ENCODE data around the gene ARMC9. TPM values are rescaled to one million over a fixed set of nuclear protein-coding genes. Genes with fewer than 3 reads are reported as not detected.
A peak's percentile ranks its signal among the peaks of the same experiment; 100 is the strongest.

ARMC9 gene
- total RNA-seq, 1 experiment from 2014 or later, result 14.9 TPM

- CTCF ChIA-PET, result no interaction called here
- Histone ChIP-seq H3K4me3 (ENCODE audit: low read depth, low read length, poor library complexity, severe bottlenecking) (no peak overlapping the region), H3K9me3 (ENCODE audit: low read depth, low read length, poor library complexity, severe bottlenecking) (no peaks in the 10 kb centered on the region), H3K4me1 (ENCODE audit: insufficient read depth, low read length, poor library complexity, severe bottlenecking) (no peaks in the 10 kb centered on the region), H3K27me3 (replicated peaks; ENCODE audit: insufficient read depth, low read depth, low read length, poor library complexity) (no peaks in the 10 kb centered on the region), H3K36me3 (ENCODE audit: insufficient read depth, low read length, poor library complexity, severe bottlenecking) (no peaks in the 10 kb centered on the region), H3K27ac (ENCODE audit: low read depth, low read length, poor library complexity, severe bottlenecking) (no peak overlapping the region)
- TF ChIP-seq EZH2 (IDR thresholded peaks at IDR 0.05; ENCODE audit: borderline replicate concordance, low read depth, low read length, poor library complexity, severe bottlenecking), result no peak
- TF ChIP-seq, protein P1, sequence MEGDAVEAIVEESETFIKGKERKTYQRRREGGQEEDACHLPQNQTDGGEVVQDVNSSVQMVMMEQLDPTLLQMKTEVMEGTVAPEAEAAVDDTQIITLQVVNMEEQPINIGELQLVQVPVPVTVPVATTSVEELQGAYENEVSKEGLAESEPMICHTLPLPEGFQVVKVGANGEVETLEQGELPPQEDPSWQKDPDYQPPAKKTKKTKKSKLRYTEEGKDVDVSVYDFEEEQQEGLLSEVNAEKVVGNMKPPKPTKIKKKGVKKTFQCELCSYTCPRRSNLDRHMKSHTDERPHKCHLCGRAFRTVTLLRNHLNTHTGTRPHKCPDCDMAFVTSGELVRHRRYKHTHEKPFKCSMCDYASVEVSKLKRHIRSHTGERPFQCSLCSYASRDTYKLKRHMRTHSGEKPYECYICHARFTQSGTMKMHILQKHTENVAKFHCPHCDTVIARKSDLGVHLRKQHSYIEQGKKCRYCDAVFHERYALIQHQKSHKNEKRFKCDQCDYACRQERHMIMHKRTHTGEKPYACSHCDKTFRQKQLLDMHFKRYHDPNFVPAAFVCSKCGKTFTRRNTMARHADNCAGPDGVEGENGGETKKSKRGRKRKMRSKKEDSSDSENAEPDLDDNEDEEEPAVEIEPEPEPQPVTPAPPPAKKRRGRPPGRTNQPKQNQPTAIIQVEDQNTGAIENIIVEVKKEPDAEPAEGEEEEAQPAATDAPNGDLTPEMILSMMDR (conservative IDR thresholded peaks at IDR 0.05; ENCODE audit: low read depth, low read length), result no peak
- no peak for DNase-seq (ENCODE audit: low spot score)
- POLR2A ChIA-PET (ENCODE audit: low non-redundant PET), result no interaction called here
- intact Hi-C loops (cut with micrococcal nuclease; ENCODE audit: unreplicated experiment), result no loop called here
- no TSS peak for BruUV-seq (replicated peaks)
Measured at GRCh38 chr2:231362555-231363184, 164.2 kb downstream of the ARMC9 start.

DNA sequence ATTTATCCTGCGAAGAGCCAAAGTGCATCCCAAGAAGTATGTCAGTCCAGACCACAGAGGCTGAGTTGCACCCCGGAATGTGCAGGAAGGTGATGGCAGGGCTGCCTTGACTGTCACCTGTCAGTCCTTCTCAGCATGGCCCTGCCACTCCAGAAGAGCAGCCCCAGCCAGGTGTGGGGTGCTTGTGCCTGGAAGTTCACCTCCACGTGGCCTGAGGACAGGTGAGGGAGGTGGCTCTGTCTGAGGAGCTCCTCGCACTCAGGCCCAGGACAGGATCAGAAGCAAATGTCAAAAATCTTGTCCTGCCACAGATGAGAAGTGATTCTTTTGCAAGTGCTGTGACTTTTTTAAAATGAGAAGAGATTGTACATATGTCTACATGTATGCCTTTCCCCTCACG, 165.6 kb downstream of the ARMC9 start:
- CTCF ChIA-PET, result no interaction called here

DNA sequence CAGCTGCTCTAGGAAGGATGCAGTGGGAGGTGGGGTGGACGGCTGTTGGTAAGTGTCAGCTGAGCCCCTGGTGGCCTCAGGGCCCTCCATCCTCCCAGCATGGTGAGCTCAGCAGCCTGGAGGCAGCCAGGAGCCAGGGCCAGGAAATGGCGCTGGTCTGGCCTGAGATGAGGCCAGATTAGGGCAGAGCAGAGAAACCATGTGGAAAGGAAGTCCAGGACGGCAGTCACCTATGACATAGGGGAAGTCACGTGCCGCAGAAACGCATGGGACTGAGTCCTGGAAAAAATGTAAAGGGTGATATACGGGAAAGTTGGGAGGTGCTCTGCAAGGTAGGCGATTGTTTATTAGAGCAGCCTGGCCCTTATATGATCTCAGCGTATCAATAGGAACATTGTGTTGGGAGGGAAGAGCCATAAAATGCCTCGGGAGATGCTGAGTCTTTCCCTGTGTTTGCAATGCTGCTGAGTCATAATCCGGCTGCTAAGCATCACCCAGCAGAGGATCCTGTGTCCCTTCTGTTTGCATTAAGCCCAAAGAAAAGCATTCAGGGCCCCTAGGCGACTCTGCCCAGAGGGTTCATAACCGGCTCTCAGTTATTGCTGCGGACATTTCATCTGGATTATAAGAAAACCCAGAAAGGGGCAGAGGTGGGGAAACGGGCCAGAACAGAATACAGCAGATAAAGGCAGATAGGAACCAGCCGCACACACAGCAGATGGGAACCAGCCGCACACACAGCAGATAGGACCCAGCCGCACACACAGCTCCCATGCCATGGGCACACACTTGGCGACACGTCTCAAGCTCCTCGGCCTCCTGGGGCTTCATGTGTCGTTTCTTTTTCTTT, 166.8 kb downstream of the ARMC9 start:
- no peaks in the 10 kb centered on the region for H3K9me3 ChIP-seq (ENCODE audit: low read depth, low read length, poor library complexity, severe bottlenecking)
- ChIA-PET POLR2A (ENCODE audit: low non-redundant PET) (no interaction called here), CTCF (no interaction called here)
- H3K36me3 ChIP-seq (ENCODE audit: insufficient read depth, low read length, poor library complexity, severe bottlenecking), result no peaks in the 10 kb centered on the region
- BruUV-seq (replicated peaks), result no TSS peak
- peak; percentile 20 for DNase-seq (ENCODE audit: low spot score)
- H3K27me3 ChIP-seq (replicated peaks; ENCODE audit: insufficient read depth, low read depth, low read length, poor library complexity), result no peaks in the 10 kb centered on the region
- H3K4me1 ChIP-seq (ENCODE audit: insufficient read depth, low read length, poor library complexity, severe bottlenecking), result no peaks in the 10 kb centered on the region
- intact Hi-C loops (cut with micrococcal nuclease; ENCODE audit: unreplicated experiment), result no loop called here
- H3K27ac ChIP-seq (ENCODE audit: low read depth, low read length, poor library complexity, severe bottlenecking), result no peak overlapping the region
- no peak overlapping the region for H3K4me3 ChIP-seq (ENCODE audit: low read depth, low read length, poor library complexity, severe bottlenecking)
- TF ChIP-seq EZH2 (IDR thresholded peaks at IDR 0.05; ENCODE audit: borderline replicate concordance, low read depth, low read length, poor library complexity, severe bottlenecking), result no peak
- TF ChIP-seq, protein P1 (conservative IDR thresholded peaks at IDR 0.05; ENCODE audit: low read depth, low read length), result no peak

More for the DNA sequence above, 165.6 kb downstream of the ARMC9 start:
- POLR2A ChIA-PET (ENCODE audit: low non-redundant PET), result no interaction called here
- intact Hi-C loops (cut with micrococcal nuclease; ENCODE audit: unreplicated experiment), result no loop called here
- Histone ChIP-seq H3K9me3 (ENCODE audit: low read depth, low read length, poor library complexity, severe bottlenecking) (no peaks in the 10 kb centered on the region), H3K27ac (ENCODE audit: low read depth, low read length, poor library complexity, severe bottlenecking) (no peak overlapping the region), H3K27me3 (replicated peaks; ENCODE audit: insufficient read depth, low read depth, low read length, poor library complexity) (no peaks in the 10 kb centered on the region), H3K36me3 (ENCODE audit: insufficient read depth, low read length, poor library complexity, severe bottlenecking) (no peaks in the 10 kb centered on the region), H3K4me1 (ENCODE audit: insufficient read depth, low read length, poor library complexity, severe bottlenecking) (no peaks in the 10 kb centered on the region), H3K4me3 (ENCODE audit: low read depth, low read length, poor library complexity, severe bottlenecking) (no peak overlapping the region)
- no peak for DNase-seq (ENCODE audit: low spot score)
- no TSS peak for BruUV-seq (replicated peaks)
- TF ChIP-seq EZH2 (IDR thresholded peaks at IDR 0.05; ENCODE audit: borderline replicate concordance, low read depth, low read length, poor library complexity, severe bottlenecking), result no peak
- TF ChIP-seq, protein P1 (conservative IDR thresholded peaks at IDR 0.05; ENCODE audit: low read depth, low read length), result no peak
